Left lung (tissue), 10 donors: ENCODE data around the gene NAA10. TPM values are rescaled to one million over a fixed set of nuclear protein-coding genes. Genes with fewer than 3 reads are reported as not detected.
A peak's percentile ranks its signal among the peaks of the same experiment; 100 is the strongest.

Source experiments
- ATAC-seq: fragments of 200-7000 bp; cut with Tn5 transposase; one replicate; pipeline ENCODE4 v1.9.1; 2020; ENCODE audit warnings: moderate library complexity
- DNase-seq, 4 donors: peaks; one replicate each; pipeline ENCODE4 v3.0.0-alpha.2; 2013 to 2020
- H3K27ac ChIP-seq, 2 donors: fragments of 200-600 bp; sonication (generic) in 1 of 2; one replicate each; pipeline versions ENCODE4 v1.5.0 to v1.8.0; 2020 to 2021
- H3K27me3 ChIP-seq, 2 donors: fragments of 200-600 bp; sonication (generic) in 1 of 2; one replicate each; pipeline versions ENCODE4 v1.5.0 to v1.8.0; 2020 to 2021
- H3K36me3 ChIP-seq, 2 donors: fragments of 200-600 bp; sonication (generic) in 1 of 2; one replicate each; pipeline versions ENCODE4 v1.5.0 to v1.8.0; 2020 to 2021
- H3K4me1 ChIP-seq, 2 donors: fragments of 200-600 bp; one replicate each; pipeline ENCODE4 v1.8.0; 2021
- H3K4me3 ChIP-seq, 2 donors: fragments of 200-600 bp; sonication (generic) in 1 of 2; one replicate each; pipeline versions ENCODE4 v1.5.0 to v1.8.0; 2020 to 2021; ENCODE audit warnings: mild to moderate bottlenecking in 1 of 2
- H3K9me3 ChIP-seq, 2 donors: fragments of 200-600 bp; sonication (generic) in 1 of 2; one replicate each; pipeline versions ENCODE4 v1.5.0 to v1.8.0; 2020 to 2021
- CTCF ChIP-seq, 2 donors: fragments of 200-600 bp; sonication (generic) in 1 of 2; IDR thresholded peaks; one replicate each; pipeline versions ENCODE4 v1.5.0 to v1.8.0; 2021; ENCODE audit warnings: antibody characterized with exemption in 2 of 2
- intact Hi-C, 2 donors: fragments of 100-400 bp; cut with DNase I; formaldehyde crosslinking; loops; one replicate each; pipeline versions ENCODE4 v1.11.2 to v1.14.2; 2022
- polyA plus RNA-seq, 6 donors: library from polyadenylated mRNA; unstranded; fragments of 120-200 nt; gene quantifications; one replicate each; pipeline ENCODE4 v1.2.1, GENCODE V29; 2013; ENCODE audit not compliant: insufficient read length in 6 of 6
- total RNA-seq, 2 donors: library from RNA; stranded (reverse); fragmentation: NEBNext Ultra II Directional; extraction: Animal tissue kit (Norgen Biotek cat#: 25700); gene quantifications; one replicate each; pipeline ENCODE4 v1.2.1, GENCODE V29; 2021
- donor health status: DM: no; HTN: yes; CAD: no.
- donor health status: DM: no; HTN: no; CAD: no.

The NAA10 gene
- total and polyA plus RNA-seq, 8 donors: 49.0 to 105 (median 57.5) TPM

- Histone ChIP-seq H3K4me3 (no peak overlapping the region), H3K4me1 (peaks cover 0 to 8% of the 10 kb centered on the region in 2 donors), H3K27me3 (no peaks in the 10 kb centered on the region), H3K36me3 (peaks cover 0 to 100% of the 10 kb centered on the region in 2 donors), H3K27ac (no peak overlapping the region), H3K9me3 (no peaks in the 10 kb centered on the region)
- DNase-seq (no peak), ATAC-seq (no peak)
- intact Hi-C loops: no loop called here
- TF ChIP-seq CTCF (IDR thresholded peaks at IDR 0.05): no peak
These were observed 19.2 kb upstream of the NAA10 start for GRCh38 chrX:153953892-153954557.

- Histone ChIP-seq H3K27ac (no peak overlapping the region), H3K36me3 (peaks cover 0 to 97% of the 10 kb centered on the region in 2 donors), H3K4me3 (no peak overlapping the region), H3K4me1 (peaks cover 0 to 13% of the 10 kb centered on the region in 2 donors), H3K27me3 (no peaks in the 10 kb centered on the region), H3K9me3 (no peaks in the 10 kb centered on the region)
- peak; percentile 82 for ATAC-seq
- peak; percentile 38 to 88 (median 66) for DNase-seq
- intact Hi-C loops: no loop called here
- TF ChIP-seq CTCF (IDR thresholded peaks at IDR 0.05): peak; percentile 91 to 98
These were observed 18.5 kb upstream of the NAA10 start for GRCh38 chrX:153953342-153953830.

- no peak for DNase-seq
- ATAC-seq: no peak
- Histone ChIP-seq H3K27me3 (no peaks in the 10 kb centered on the region), H3K27ac (no peak overlapping the region), H3K9me3 (no peaks in the 10 kb centered on the region), H3K4me3 (no peak overlapping the region), H3K4me1 (peaks cover 0 to 21% of the 10 kb centered on the region in 2 donors), H3K36me3 (peaks cover 0 to 88% of the 10 kb centered on the region in 2 donors)
- no peak for TF ChIP-seq CTCF (IDR thresholded peaks at IDR 0.05)
- intact Hi-C loops: no loop called here
These were observed 17.7 kb upstream of the NAA10 start for GRCh38 chrX:153952373-153953026.

- Histone ChIP-seq H3K9me3 (no peaks in the 10 kb centered on the region), H3K27ac (no peak overlapping the region), H3K27me3 (no peaks in the 10 kb centered on the region), H3K4me3 (no peak overlapping the region), H3K36me3 (peaks cover 0 to 81% of the 10 kb centered on the region in 2 donors), H3K4me1 (peaks cover 0 to 26% of the 10 kb centered on the region in 2 donors)
- no peak for TF ChIP-seq CTCF (IDR thresholded peaks at IDR 0.05)
- intact Hi-C loops: no loop called here
- no peak for DNase-seq
- ATAC-seq: no peak
These were observed 17.0 kb upstream of the NAA10 start for GRCh38 chrX:153951683-153952372.

GRCh38 chrX:153950127-153950526, 15.3 kb upstream of the NAA10 start:
- H3K27me3 ChIP-seq: no peaks in the 10 kb centered on the region
- H3K36me3 ChIP-seq: peaks cover 0 to 64% of the 10 kb centered on the region in 2 donors
- no peak for ATAC-seq
- DNase-seq: no peak
- H3K4me3 ChIP-seq: no peak overlapping the region
- H3K9me3 ChIP-seq: no peaks in the 10 kb centered on the region
- intact Hi-C loops: no loop called here
- H3K4me1 ChIP-seq: peaks cover 0 to 30% of the 10 kb centered on the region in 2 donors
- no peak for TF ChIP-seq CTCF (IDR thresholded peaks at IDR 0.05)
- peak overlapping the region in 1 of 2 donors; percentile 61 for H3K27ac ChIP-seq
